GM12878 (cell line): Measurements from ENCODE around the gene EIF3M. TPM values are rescaled to one million over a fixed set of nuclear protein-coding genes. Genes with fewer than 3 reads are reported as not detected.

Experiments used
- ATAC-seq: fragments of 200-7000 bp; cut with Tn5 transposase; 3 replicates; pipeline ENCODE4 v1.9.1; 2020; ENCODE audit warnings: mild to moderate bottlenecking, moderate library complexity
- Bru-seq: library from RNA; stranded (reverse); fragments of 400-500 nt; gene quantifications from one replicate; lab custom pipeline; 2021; lab: Mats Ljungman, UMichigan
- BruChase-seq, 2 experiments: library from RNA; stranded (reverse); fragments of 400-500 nt; gene quantifications; one replicate each; lab custom pipeline; 2021; lab: Mats Ljungman, UMichigan
- BruUV-seq: library from RNA; stranded (reverse); fragments of 400-500 nt; replicated peaks from 2 replicates; lab custom pipeline; 2021; lab: Mats Ljungman, UMichigan
- CTCF ChIA-PET: fragments of 300-600 bp; sonication (Branson Sonifier 250); formaldehyde crosslinking; extraction: SDS; loops from one replicate; lab custom pipeline; 2021; ENCODE audit warnings: inconsistent platforms; lab: Yijun Ruan, JAX
- POLR2A ChIA-PET: fragments of 350-600 bp; formaldehyde crosslinking; extraction: SDS; loops from one replicate; lab custom pipeline; 2021; ENCODE audit warnings: inconsistent platforms; lab: Charles Lee
- RAD21 ChIA-PET: fragments of 300-600 bp; sonication (Branson Sonifier 250); formaldehyde crosslinking; loops from one replicate; lab custom pipeline; 2023; ENCODE audit warnings: antibody characterized with exemption; ENCODE audit not compliant: unreplicated experiment; lab: Charles Lee
- SMC1A ChIA-PET: fragments of 300-600 bp; sonication (Branson Sonifier 250); formaldehyde crosslinking; loops from one replicate; lab custom pipeline; 2023; ENCODE audit not compliant: unreplicated experiment, uncharacterized antibody; lab: Charles Lee
- DNase-seq: peaks from one replicate; pipeline ENCODE4 v3.0.0-alpha.2; 2011; ENCODE audit warnings: low read depth, low spot score
- FAIRE-seq: peaks from 3 replicates; lab custom pipeline; 2011; peaks lifted over from hg19 to GRCh38; lab: Jason Lieb, UNC
- H2AFZ ChIP-seq: 2 replicates; pipeline ENCODE4 v1.6.0; 2011; ENCODE audit warnings: low read depth, low read length, control low read depth; ENCODE audit not compliant: control insufficient read depth
- H3K27ac ChIP-seq: 2 replicates; pipeline ENCODE4 v1.5.1; 2011; ENCODE audit warnings: control low read depth; ENCODE audit not compliant: control insufficient read depth, insufficient read depth
- H3K27me3 ChIP-seq, 2 experiments: replicated peaks in 1 of 2; 2 replicates each; pipeline versions ENCODE4 v1.6.0 to v1.6.1; 2011; ENCODE audit warnings: low read length in 1 of 2; ENCODE audit not compliant: control insufficient read depth in 2 of 2, insufficient read depth in 2 of 2
- H3K36me3 ChIP-seq, 2 experiments: 2 replicates each; pipeline ENCODE4 v1.5.1; 2011; ENCODE audit warnings: low read length in 1 of 2; ENCODE audit not compliant: control insufficient read depth in 2 of 2, insufficient read depth in 2 of 2
- H3K4me1 ChIP-seq: 2 replicates; pipeline ENCODE4 v1.6.1; 2011; ENCODE audit warnings: mild to moderate bottlenecking, low read length, moderate library complexity, mixed read lengths; ENCODE audit not compliant: control insufficient read depth, insufficient read depth
- H3K4me2 ChIP-seq: 2 replicates; pipeline ENCODE4 v1.6.0; 2011; ENCODE audit warnings: control low read depth; ENCODE audit not compliant: control insufficient read depth, insufficient read depth
- H3K4me3 ChIP-seq: fragments of 200-600 bp; sonication (generic); 2 replicates; pipeline ENCODE4 v1.5.1; 2016
- H3K79me2 ChIP-seq: 2 replicates; pipeline ENCODE4 v1.6.0; 2011; ENCODE audit warnings: low read length; ENCODE audit not compliant: control insufficient read depth, insufficient read depth
- H3K9ac ChIP-seq: 2 replicates; pipeline ENCODE4 v1.8.0; 2011; ENCODE audit warnings: low read length, control low read depth, mixed read lengths; ENCODE audit not compliant: control insufficient read depth, insufficient read depth
- H3K9me3 ChIP-seq: replicated peaks from 3 replicates; pipeline ENCODE4 v1.5.1; 2011; ENCODE audit warnings: mild to moderate bottlenecking, low read length; ENCODE audit not compliant: control insufficient read depth, insufficient read depth
- H4K20me1 ChIP-seq: 2 replicates; pipeline ENCODE4 v1.6.0; 2011; ENCODE audit not compliant: control insufficient read depth, insufficient read depth
- ASH2L ChIP-seq: fragments of 300-600, 200-600 bp; sonication (generic); IDR thresholded peaks from 2 replicates; pipeline ENCODE4 v1.6.1; 2017; ENCODE audit warnings: low read depth, mild to moderate bottlenecking, borderline replicate concordance
- BACH1 ChIP-seq: fragments of 450-650 bp; IDR thresholded peaks from 2 replicates; pipeline ENCODE4 v1.6.1; 2017; ENCODE audit warnings: mild to moderate bottlenecking, borderline replicate concordance
- CEBPB ChIP-seq, 2 experiments: fragments of 150-350 bp in 1 of 2; IDR thresholded peaks; 2 replicates each; pipeline ENCODE4 v1.6.1; 2012 to 2014; ENCODE audit warnings: low read depth in 2 of 2, low read length in 2 of 2, borderline replicate concordance in 1 of 2, inconsistent platforms in 1 of 2
- DPF2 ChIP-seq: fragments of 450-650 bp; IDR thresholded peaks from 2 replicates; pipeline ENCODE4 v1.6.1; 2017; ENCODE audit warnings: mild to moderate bottlenecking
- MAX ChIP-seq: IDR thresholded peaks from 2 replicates; pipeline ENCODE4 v1.6.1; 2012; ENCODE audit warnings: low read depth, low read length, improper control_type of control experiment
- NFXL1 ChIP-seq: fragments of 450-650 bp; IDR thresholded peaks from 2 replicates; pipeline ENCODE4 v1.6.1; 2017; ENCODE audit warnings: antibody characterized with exemption, mild to moderate bottlenecking, borderline replicate concordance
- NR2C2 ChIP-seq: IDR thresholded peaks from 2 replicates; pipeline ENCODE4 v1.6.1; 2011; ENCODE audit warnings: borderline replicate concordance, low read depth; ENCODE audit not compliant: control insufficient read depth, insufficient read length
- POLR2AphosphoS2 ChIP-seq: IDR thresholded peaks from 2 replicates; pipeline ENCODE4 v1.6.1; 2011; ENCODE audit warnings: low read depth, mild to moderate bottlenecking, low read length, improper control_type of control experiment, moderate library complexity
- POU2F2 ChIP-seq: IDR thresholded peaks from 3 replicates; pipeline ENCODE4 v1.6.1; 2011; ENCODE audit warnings: low read depth, mild to moderate bottlenecking, low read length, borderline replicate concordance
- ZBED1 ChIP-seq: IDR thresholded peaks from 2 replicates; pipeline ENCODE4 v1.6.1; 2016; ENCODE audit warnings: borderline replicate concordance
- WGBS: methylation state at CpG from one replicate; pipeline ENCODE4 v1.1.6; 2016; ENCODE audit warnings: low lambda C conversion rate; ENCODE audit not compliant: insufficient replicate concordance, insufficient coverage; ENCODE audit errors: missing lambda C conversion rate; 5-methylcytosine and 5-hydroxymethylcytosine counted together
- in situ Hi-C: fragments of 300-500 bp; cut with MboI; formaldehyde crosslinking; loops from 9 replicates; pipeline ENCODE4 v1.14.3; 2018; ENCODE audit warnings: mixed read lengths
- intact Hi-C: fragments of 100-400 bp; cut with micrococcal nuclease; formaldehyde crosslinking; loops from one replicate; pipeline ENCODE4 v1.14.2; 2022; ENCODE audit not compliant: unreplicated experiment
- long read RNA-seq, 2 experiments: library from polyadenylated mRNA; unstranded; transcript quantifications; one replicate each; pipeline ENCODE4 v2.0.0, GENCODE V29; 2019 to 2020
- polyA minus RNA-seq, 3 experiments: library from RNA; depleted of rRNA, polyadenylated mRNA; stranded (reverse); fragments of >200 nt; gene quantifications; 2 replicates each; pipeline ENCODE4 v1.2.3, GENCODE V29; 2011
- polyA plus RNA-seq, 11 experiments: library from polyadenylated mRNA; depleted of rRNA in 4 of 11; unstranded in 6 of 11; stranded (reverse) in 5 of 11; fragments of >200 nt; fragmentation: Nextera tagmentation in 4 of 11; fragmentation: Illumina TruSeq in 1 of 11; extraction: Ambion mirVana in 4 of 11; extraction: Trizol in 1 of 11; gene quantifications; 1 replicate in 1 of 11; 2 replicates in 10 of 11; pipeline versions ENCODE4 v1.2.1 to v1.2.3, GENCODE V29; 2011 to 2016; ENCODE audit warnings: inconsistent platforms in 2 of 11, missing spikeins in 2 of 11, low read depth in 1 of 11
- total RNA-seq, 4 experiments: library from RNA; depleted of rRNA in 3 of 4; stranded (reverse); fragments of >200 nt in 3 of 4; fragmentation: Illumina TruSeq in 1 of 4; extraction: Trizol in 1 of 4; gene quantifications; 2 replicates each; pipeline versions ENCODE4 v1.2.1 to v1.2.3, GENCODE V29; 2013 to 2021
- TF ChIP-seq, protein P1 (sequence below): fragments of 450-650 bp; conservative IDR thresholded peaks from 2 replicates; pipeline ENCODE4 v1.6.1; 2017; ENCODE audit warnings: mild to moderate bottlenecking, moderate library complexity
- TF ChIP-seq, protein P2 (sequence below): fragments of 450-650 bp; IDR thresholded peaks from 2 replicates; pipeline ENCODE4 v1.6.1; 2018; ENCODE audit warnings: borderline replicate concordance, mild to moderate bottlenecking; ENCODE audit not compliant: partially characterized antibody

Gene EIF3M
- total RNA-seq (2013; cell fraction: nucleolus; rRNA removed), result 118 and 124 TPM in 2 replicates
- total RNA-seq (2014; rRNA removed) (463 and 536 TPM in 2 replicates), total RNA-seq (2014; rRNA removed; fragmentation: Illumina TruSeq; extraction: Trizol) (562 and 568 TPM in 2 replicates), total RNA-seq (2021) (389 and 392 TPM in 2 replicates), polyA plus RNA-seq (2011; rRNA removed) (641 and 834 TPM in 2 replicates), polyA plus RNA-seq (2014; fragmentation: Illumina TruSeq; extraction: Trizol) (781 and 968 TPM in 2 replicates), polyA plus RNA-seq (2014; fragmentation: Nextera tagmentation; extraction: Ambion mirVana) (1,000 to 10,000 TPM; 1,121 to 1,205 TPM), polyA plus RNA-seq (2014; rRNA removed) (473 and 574 TPM in 2 replicates), polyA plus RNA-seq (2016; fragmentation: Nextera tagmentation; extraction: Ambion mirVana) (100 to 1,000 TPM; 539 to 612 TPM), polyA minus RNA-seq (2011; rRNA and poly(A)+ RNA removed) (225 and 304 TPM in 2 replicates), Bru-seq, nascent RNA (percentile 97 among the genes with signal in this experiment), BruChase-seq, experiment 1, labeled RNA remaining after a 6-hour chase (percentile 96 among the genes with signal in this experiment), BruChase-seq, experiment 2, labeled RNA remaining after a 2-hour chase (percentile 95 among the genes with signal in this experiment)
- 282 TPM for polyA plus RNA-seq (2011; ENCODE audit: low read depth)
- 319 and 434 TPM in 2 replicates for polyA plus RNA-seq (2011; cell fraction: cytosol; rRNA removed)
- polyA plus RNA-seq (2011; cell fraction: nucleus; rRNA removed), result 305 and 399 TPM in 2 replicates
- 550 and 626 TPM in 2 replicates for polyA plus RNA-seq (2012)
- polyA minus RNA-seq (2011; cell fraction: cytosol; rRNA and poly(A)+ RNA removed), result 116 and 146 TPM in 2 replicates
- 40.0 and 61.7 TPM in 2 replicates for polyA minus RNA-seq (2011; cell fraction: nucleus; rRNA and poly(A)+ RNA removed)
- long read RNA-seq, experiment 1, full-length matches to known transcripts, result 306 of 334 reads
- long read RNA-seq, experiment 1, partial matches to known transcripts, result 4 of 334 reads
- long read RNA-seq, experiment 1, other reads (novel, unspliced or antisense), result 24 of 334 reads
- long read RNA-seq, experiment 2, full-length matches to known transcripts, result 496 of 583 reads
- long read RNA-seq, experiment 2, partial matches to known transcripts, result 36 of 583 reads
- long read RNA-seq, experiment 2, other reads (novel, unspliced or antisense), result 51 of 583 reads

DNA sequence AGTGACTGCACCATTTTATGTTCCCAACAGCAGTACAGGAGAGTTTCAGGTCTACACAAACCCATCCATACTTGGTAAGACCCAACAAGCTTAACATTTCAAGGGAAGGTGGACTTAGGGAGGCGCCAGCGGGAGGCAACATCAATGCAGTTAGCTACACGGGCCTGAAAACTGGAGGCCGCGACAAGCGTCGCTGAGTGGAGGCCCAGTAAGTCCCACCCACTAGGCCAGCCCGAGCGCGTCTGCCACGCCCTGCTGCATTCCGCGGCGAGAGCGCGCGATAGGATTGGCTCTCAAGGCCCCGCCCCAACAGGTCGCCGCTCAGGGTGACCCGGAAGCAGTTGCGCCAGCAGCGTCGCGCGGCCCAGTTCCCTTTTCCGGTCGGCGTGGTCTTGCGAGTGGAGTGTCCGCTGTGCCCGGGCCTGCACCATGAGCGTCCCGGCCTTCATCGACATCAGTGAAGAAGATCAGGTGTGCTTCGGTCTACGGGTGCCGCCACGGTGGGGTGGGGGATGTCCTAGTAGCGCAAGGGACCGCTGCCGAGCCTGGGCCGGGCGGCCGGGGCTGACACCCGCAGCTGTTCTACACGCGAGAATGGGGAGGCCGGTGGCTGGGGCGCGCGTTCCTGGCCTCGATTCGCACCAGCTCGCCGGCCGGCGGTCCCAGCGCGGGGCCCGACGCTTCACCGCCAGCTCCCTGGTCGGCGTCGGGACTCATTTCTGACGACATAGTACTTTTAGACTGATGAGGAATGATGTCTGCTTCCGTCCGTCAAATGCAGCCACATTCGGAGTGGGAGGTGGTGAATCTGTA is at the start of gene EIF3M:
Gene EIF3M (plus strand): TSS at position 373 of the 813 bp plus-strand sequence. CDS start 57 bp downstream, at position 430.
- ChIA-PET CTCF (interaction anchor here (0.6 to 1.7 kb wide), 5 partner anchors 10 to 271 kb away, joined by 3 to 5 read pairs (median 3); no protein-coding TSS in a partner anchor), POLR2A (interaction anchor here (1.2 to 1.3 kb wide), 2 partner anchors 11 to 135 kb away, joined by 3 to 7 read pairs; no protein-coding TSS in a partner anchor), RAD21 (interaction anchor here (1.0 to 1.1 kb wide), 2 partner anchors 52 to 314 kb away, joined by 3 to 5 read pairs; no protein-coding TSS in a partner anchor), SMC1A (interaction anchor here (0.5 to 1.5 kb wide), 4 partner anchors 11 to 241 kb away, joined by 3 to 4 read pairs (median 4); no protein-coding TSS in a partner anchor)
- Histone ChIP-seq H3K9me3 (no peaks in the 10 kb centered on the region; the same call in 1 of the 3 replicates), H3K27ac (peak within 1 kb of the TSS; percentile 89), H3K9ac (peak within 1 kb of the TSS; percentile 83), H3K4me2 (peak within 1 kb of the TSS; percentile 83), H3K4me1 (peaks cover 4% of the 10 kb centered on the region; the same call in 1 of the 2 replicates), H2AFZ (peak within 1 kb of the TSS; percentile 100), H3K4me3 (peak within 1 kb of the TSS; percentile 97), H4K20me1 (no peaks in the 10 kb centered on the region), H3K79me2 (peaks cover 52% of the 10 kb centered on the region), H3K36me3 (peaks cover under 1 to 8% of the 10 kb centered on the region in 2 experiments; a peak in 2 of 4 replicates), H3K27me3 (no peaks in the 10 kb centered on the region)
- ATAC-seq, result peak; percentile 98
- in situ Hi-C loops (no loop called here), intact Hi-C loops (no loop called here)
- DNase-seq, result peak; percentile 88
- WGBS, result under 1% methylated on average over 65 of the region's 70 CpGs
- peak; percentile 80 for FAIRE-seq
- BruUV-seq, result no TSS peak
- TF ChIP-seq NR2C2 (peak; percentile 95), ASH2L (peak; percentile 54; the same call in 1 of the 2 replicates), POLR2AphosphoS2 (peak; percentile 56; the same call in 1 of the 2 replicates), NFXL1 (no peak), POU2F2 (peak; percentile 45; the same call in 1 of the 3 replicates), MAX (peak; percentile 88), ZBED1 (no peak; the same call in 1 of the 2 replicates), BACH1 (peak; percentile 62), CEBPB (IDR thresholded peaks at IDR 0.05; ENCODE audit: borderline replicate concordance in 1 of 2, low read depth in 2 of 2, low read length in 2 of 2) (no peak), DPF2 (0 out of 2 replicates have a peak, but pooled peaks have one; percentile 70)
- TF ChIP-seq, protein P1, sequence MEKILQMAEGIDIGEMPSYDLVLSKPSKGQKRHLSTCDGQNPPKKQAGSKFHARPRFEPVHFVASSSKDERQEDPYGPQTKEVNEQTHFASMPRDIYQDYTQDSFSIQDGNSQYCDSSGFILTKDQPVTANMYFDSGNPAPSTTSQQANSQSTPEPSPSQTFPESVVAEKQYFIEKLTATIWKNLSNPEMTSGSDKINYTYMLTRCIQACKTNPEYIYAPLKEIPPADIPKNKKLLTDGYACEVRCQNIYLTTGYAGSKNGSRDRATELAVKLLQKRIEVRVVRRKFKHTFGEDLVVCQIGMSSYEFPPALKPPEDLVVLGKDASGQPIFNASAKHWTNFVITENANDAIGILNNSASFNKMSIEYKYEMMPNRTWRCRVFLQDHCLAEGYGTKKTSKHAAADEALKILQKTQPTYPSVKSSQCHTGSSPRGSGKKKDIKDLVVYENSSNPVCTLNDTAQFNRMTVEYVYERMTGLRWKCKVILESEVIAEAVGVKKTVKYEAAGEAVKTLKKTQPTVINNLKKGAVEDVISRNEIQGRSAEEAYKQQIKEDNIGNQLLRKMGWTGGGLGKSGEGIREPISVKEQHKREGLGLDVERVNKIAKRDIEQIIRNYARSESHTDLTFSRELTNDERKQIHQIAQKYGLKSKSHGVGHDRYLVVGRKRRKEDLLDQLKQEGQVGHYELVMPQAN, result peak; percentile 93
- TF ChIP-seq, protein P2, sequence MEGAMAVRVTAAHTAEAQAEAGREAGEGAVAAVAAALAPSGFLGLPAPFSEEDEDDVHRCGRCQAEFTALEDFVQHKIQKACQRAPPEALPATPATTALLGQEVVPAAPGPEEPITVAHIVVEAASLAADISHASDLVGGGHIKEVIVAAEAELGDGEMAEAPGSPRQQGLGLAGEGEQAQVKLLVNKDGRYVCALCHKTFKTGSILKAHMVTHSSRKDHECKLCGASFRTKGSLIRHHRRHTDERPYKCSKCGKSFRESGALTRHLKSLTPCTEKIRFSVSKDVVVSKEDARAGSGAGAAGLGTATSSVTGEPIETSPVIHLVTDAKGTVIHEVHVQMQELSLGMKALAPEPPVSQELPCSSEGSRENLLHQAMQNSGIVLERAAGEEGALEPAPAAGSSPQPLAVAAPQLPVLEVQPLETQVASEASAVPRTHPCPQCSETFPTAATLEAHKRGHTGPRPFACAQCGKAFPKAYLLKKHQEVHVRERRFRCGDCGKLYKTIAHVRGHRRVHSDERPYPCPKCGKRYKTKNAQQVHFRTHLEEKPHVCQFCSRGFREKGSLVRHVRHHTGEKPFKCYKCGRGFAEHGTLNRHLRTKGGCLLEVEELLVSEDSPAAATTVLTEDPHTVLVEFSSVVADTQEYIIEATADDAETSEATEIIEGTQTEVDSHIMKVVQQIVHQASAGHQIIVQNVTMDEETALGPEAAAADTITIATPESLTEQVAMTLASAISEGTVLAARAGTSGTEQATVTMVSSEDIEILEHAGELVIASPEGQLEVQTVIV, result peak; percentile 86
